ENCODE results near the gene VASP. TPM values are rescaled to one million over a fixed set of nuclear protein-coding genes. Genes with fewer than 3 reads are reported as not detected.

Gene VASP
- total and polyA plus RNA-seq, 9 of the 15 experiments (the other 6 are each of a cell fraction or from before 2014, with no cell fraction given) = 16.7 to 261 (median 112) TPM

DNA sequence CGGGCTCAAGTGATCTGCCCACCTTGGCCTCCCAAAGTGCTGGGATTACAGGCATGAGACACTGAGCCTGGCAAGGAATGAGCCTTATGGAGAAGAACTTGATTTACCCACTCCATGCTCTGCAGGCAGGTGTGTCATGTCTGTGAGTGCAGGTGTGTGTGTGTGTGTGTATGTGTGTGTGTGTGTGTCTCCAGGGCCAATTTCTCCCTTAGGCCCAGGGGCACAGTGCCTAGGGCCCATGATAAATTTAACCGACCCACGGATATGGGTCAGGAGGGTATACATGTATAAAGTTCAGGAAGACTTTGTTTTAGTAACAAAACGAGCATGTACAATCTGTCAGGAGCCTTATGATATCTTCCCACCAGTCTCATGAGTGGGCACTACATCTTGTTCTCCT is 44.0 kb upstream of the VASP start:
- intact Hi-C loops (cut with micrococcal nuclease) (no loop called here), in situ Hi-C loops (cut with MboI) (no loop called here)
- no peaks in the 10 kb centered on the region for H3K79me2 ChIP-seq (ENCODE audit: control insufficient read depth, insufficient read depth, low read length)
- WGBS (ENCODE audit: insufficient coverage, low coverage, missing lambda C conversion rate) = 46% methylated on average over 4 of the region's 4 CpGs
- ATAC-seq = no peak
- FAIRE-seq = no peak
- no peaks in the 10 kb centered on the region for H4K20me1 ChIP-seq (replicated peaks; ENCODE audit: control insufficient read depth, insufficient read depth, low read length)
- no peak overlapping the region for H3K9ac ChIP-seq (ENCODE audit: insufficient read depth in 1 of 2, low read depth in 2 of 2, low read length in 2 of 2)
- no peaks in the 10 kb centered on the region for H3K9me3 ChIP-seq (replicated peaks; ENCODE audit: control insufficient read depth, insufficient read depth, low read depth, low read length)
- peaks cover 9 to 18% of the 10 kb centered on the region in 2 experiments; a peak in 4 of 5 replicates for H3K4me1 ChIP-seq (replicated peaks in 1 of 2; ENCODE audit: control insufficient read depth in 2 of 2, insufficient read depth in 2 of 2, low read length in 2 of 2)
- no peaks in the 10 kb centered on the region for H3K9me1 ChIP-seq (ENCODE audit: control insufficient read depth, insufficient read depth, low read length)
- H3K4me3 ChIP-seq = no peak overlapping the region
- POLR2A ChIA-PET = interaction anchor here (0.9 to 1.2 kb wide), 2 partner anchors 22 to 24 kb away, joined by 3 to 4 read pairs; no protein-coding TSS in a partner anchor
- CTCF ChIA-PET (ENCODE audit: low intra/inter-chr PET ratio) = no interaction called here
- no peak for DNase-seq (ENCODE audit: extremely low read depth in 1 of 4, low spot score in 3 of 4)
- H3K27ac ChIP-seq (ENCODE audit: extremely low read depth, low read depth, low read length) = no peak overlapping the region
- no peaks in the 10 kb centered on the region for H3K36me3 ChIP-seq (ENCODE audit: control insufficient read depth, insufficient read depth, low read length)
- no peak for TF ChIP-seq ILF3 (IDR thresholded peaks at IDR 0.05; ENCODE audit: borderline replicate concordance)
- TF ChIP-seq NFIX (CRISPR knock-in tag; IDR thresholded peaks at IDR 0.05; ENCODE audit: low read depth) = no peak
- no peak for TF ChIP-seq ZSCAN32 (CRISPR knock-in tag; IDR thresholded peaks at IDR 0.05)
- no peak for TF ChIP-seq SLC30A9 (CRISPR knock-in tag; IDR thresholded peaks at IDR 0.05)
- TF ChIP-seq MYBL2 (IDR thresholded peaks at IDR 0.05; ENCODE audit: low read depth) = no peak
- no peak for TF ChIP-seq MYBL2 (CRISPR knock-in tag; IDR thresholded peaks at IDR 0.05; ENCODE audit: borderline replicate concordance)
- no peak for TF ChIP-seq ZZZ3 (IDR thresholded peaks at IDR 0.05)
- no peak for TF ChIP-seq TBP (optimal IDR thresholded peaks at IDR 0.05; ENCODE audit: low read depth, low read length)
- no peak for TF ChIP-seq ZNF780A (CRISPR knock-in tag; IDR thresholded peaks at IDR 0.05)
- no peak for TF ChIP-seq ZNF696 (CRISPR knock-in tag; conservative IDR thresholded peaks at IDR 0.05)
- TF ChIP-seq ZFP1 (CRISPR knock-in tag; IDR thresholded peaks at IDR 0.05) = no peak
- no peak for TF ChIP-seq TCFL5 (CRISPR knock-in tag; conservative IDR thresholded peaks at IDR 0.05)
- TF ChIP-seq FOXM1 (IDR thresholded peaks at IDR 0.05; ENCODE audit: low read depth) = no peak
- no peak for TF ChIP-seq FOXM1 (CRISPR knock-in tag; IDR thresholded peaks at IDR 0.05; ENCODE audit: low read depth)
- TF ChIP-seq VEZF1 (CRISPR knock-in tag; IDR thresholded peaks at IDR 0.05) = no peak
- TF ChIP-seq GABPB1 (CRISPR knock-in tag; IDR thresholded peaks at IDR 0.05) = no peak
- no peak for TF ChIP-seq GTF2A2 (tag; IDR thresholded peaks at IDR 0.05)
- no peak overlapping the region for H2AFZ ChIP-seq (ENCODE audit: low read depth, low read length)
- no peaks in the 10 kb centered on the region for H3K27me3 ChIP-seq (ENCODE audit: control insufficient read depth in 2 of 2, insufficient read depth in 2 of 2, low read length in 2 of 2)
- no peak overlapping the region for H3K4me2 ChIP-seq (ENCODE audit: insufficient read depth, low read length)
- BruUV-seq (replicated peaks) = no TSS peak

Measured in K562 (cell line).